ENCODE results near the gene ABCF3. TPM values are rescaled to one million over a fixed set of nuclear protein-coding genes. Genes with fewer than 3 reads are reported as not detected.

ABCF3 gene
- total and polyA plus RNA-seq, 2 of the 13 experiments (the other 11 are each of a cell fraction or from before 2014, with no cell fraction given) = 38.8 to 46.5 TPM

DNA sequence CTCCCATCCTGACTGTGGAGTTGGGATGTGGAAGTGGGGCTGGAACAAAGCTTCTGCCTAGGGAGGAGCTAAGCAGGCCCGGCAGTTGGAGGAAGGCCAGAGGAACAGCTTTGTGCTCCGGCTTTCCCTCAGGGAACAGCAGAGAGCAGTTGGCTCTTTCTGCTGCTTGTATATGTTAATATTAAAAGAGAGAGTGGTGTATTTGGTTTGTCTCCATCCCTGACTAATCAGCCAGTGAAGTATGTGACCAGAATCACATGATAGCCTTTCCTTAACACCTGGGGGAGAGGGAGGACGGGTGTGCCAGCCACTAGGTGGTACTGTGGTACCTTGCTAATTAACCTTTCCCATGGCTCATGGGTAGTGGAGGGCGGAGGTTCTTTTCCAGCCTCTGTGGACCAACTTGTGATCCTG, 40.9 kb upstream of the ABCF3 start:
- no peaks in the 10 kb centered on the region for H3K9me3 ChIP-seq (ENCODE audit: low read length)
- peaks cover 7% of the 10 kb centered on the region for H3K4me1 ChIP-seq (ENCODE audit: insufficient read depth, low read length)
- H2AFZ ChIP-seq (ENCODE audit: low read length) = no peak overlapping the region
- H3K4me2 ChIP-seq (ENCODE audit: low read depth, low read length) = no peak overlapping the region
- H4K20me1 ChIP-seq (ENCODE audit: insufficient read depth, low read length) = no peaks in the 10 kb centered on the region
- whole genome bisulfite sequencing (ENCODE audit: low lambda C conversion rate) = 83% methylated on average over 4 of the region's 4 CpGs
- H3K9ac ChIP-seq (ENCODE audit: insufficient read depth, low read depth, low read length) = no peak overlapping the region
- intact Hi-C loops (cut with micrococcal nuclease; ENCODE audit: unreplicated experiment) (loop anchor here (1.0 to 5.0 kb wide), 2 partner anchors 42 to 97 kb away; partner anchors contain the start of gene ABCF3), in situ Hi-C loops (cut with HindIII; ENCODE audit: extremely low pct_ligation_motif_present, low pct_unique_long_range_greater_than_20kb) (loop anchor here (25.0 kb wide), 1 partner anchor 258 kb away; the partner anchor contains the start of gene PARL)
- H3K27me3 ChIP-seq (ENCODE audit: control insufficient read depth in 1 of 2, insufficient read depth in 2 of 2, low read length in 2 of 2) = no peaks in the 10 kb centered on the region
- no peak overlapping the region for H3K27ac ChIP-seq (ENCODE audit: extremely low read length, insufficient read depth, low read length)
- no TSS peak for BruUV-seq (replicated peaks)
- FAIRE-seq = peak; percentile 72
- peak; percentile 49 for DNase-seq (ENCODE audit: low spot score)
- ChIA-PET CTCF (ENCODE audit: low intra/inter-chr PET ratio, low total read pairs) (interaction anchor here (1.1 kb wide), 1 partner anchor 144 kb away, joined by 3 read pairs; no protein-coding TSS in a partner anchor), POLR2A (interaction anchor here (0.8 to 1.2 kb wide), 5 partner anchors 10 to 97 kb away, joined by 3 to 7 read pairs (median 4); partner anchors contain the start of genes ABCF3, DVL3 and EIF2B5)
- no peaks in the 10 kb centered on the region for H3K79me2 ChIP-seq (ENCODE audit: insufficient read depth, low read length)
- no peak overlapping the region for H3K4me3 ChIP-seq (replicated peaks in 1 of 3; ENCODE audit: insufficient read depth in 1 of 3, low read depth in 2 of 3, low read length in 3 of 3)
- H3K36me3 ChIP-seq (replicated peaks in 1 of 2; ENCODE audit: control insufficient read depth in 1 of 2, insufficient read depth in 2 of 2, low read length in 2 of 2) = peaks cover 26 to 59% of the 10 kb centered on the region in 2 experiments
- peak; percentile 80 for ATAC-seq
- TF ChIP-seq BRD4 (CRISPR knock-in tag; IDR thresholded peaks at IDR 0.05) = no peak
- no peak for TF ChIP-seq BCL6 (CRISPR knock-in tag; IDR thresholded peaks at IDR 0.05)
- TF ChIP-seq, protein P1, sequence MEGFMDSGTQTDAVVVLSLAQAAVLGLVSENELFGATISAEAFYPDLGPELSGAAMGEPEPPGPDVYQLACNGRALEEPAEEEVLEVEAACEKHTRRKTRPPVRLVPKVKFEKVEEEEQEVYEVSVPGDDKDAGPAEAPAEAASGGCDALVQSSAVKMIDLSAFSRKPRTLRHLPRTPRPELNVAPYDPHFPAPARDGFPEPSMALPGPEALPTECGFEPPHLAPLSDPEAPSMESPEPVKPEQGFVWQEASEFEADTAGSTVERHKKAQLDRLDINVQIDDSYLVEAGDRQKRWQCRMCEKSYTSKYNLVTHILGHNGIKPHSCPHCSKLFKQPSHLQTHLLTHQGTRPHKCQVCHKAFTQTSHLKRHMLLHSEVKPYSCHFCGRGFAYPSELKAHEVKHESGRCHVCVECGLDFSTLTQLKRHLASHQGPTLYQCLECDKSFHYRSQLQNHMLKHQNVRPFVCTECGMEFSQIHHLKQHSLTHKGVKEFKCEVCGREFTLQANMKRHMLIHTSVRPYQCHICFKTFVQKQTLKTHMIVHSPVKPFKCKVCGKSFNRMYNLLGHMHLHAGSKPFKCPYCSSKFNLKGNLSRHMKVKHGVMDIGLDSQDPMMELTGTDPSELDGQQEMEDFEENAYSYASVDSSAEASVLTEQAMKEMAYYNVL (CRISPR knock-in tag; IDR thresholded peaks at IDR 0.05; ENCODE audit: borderline replicate concordance) = no peak
- TF ChIP-seq, protein P2, sequence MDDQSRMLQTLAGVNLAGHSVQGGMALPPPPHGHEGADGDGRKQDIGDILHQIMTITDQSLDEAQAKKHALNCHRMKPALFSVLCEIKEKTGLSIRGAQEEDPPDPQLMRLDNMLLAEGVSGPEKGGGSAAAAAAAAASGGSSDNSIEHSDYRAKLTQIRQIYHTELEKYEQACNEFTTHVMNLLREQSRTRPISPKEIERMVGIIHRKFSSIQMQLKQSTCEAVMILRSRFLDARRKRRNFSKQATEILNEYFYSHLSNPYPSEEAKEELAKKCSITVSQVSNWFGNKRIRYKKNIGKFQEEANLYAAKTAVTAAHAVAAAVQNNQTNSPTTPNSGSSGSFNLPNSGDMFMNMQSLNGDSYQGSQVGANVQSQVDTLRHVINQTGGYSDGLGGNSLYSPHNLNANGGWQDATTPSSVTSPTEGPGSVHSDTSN (CRISPR knock-in tag; IDR thresholded peaks at IDR 0.05; ENCODE audit: borderline replicate concordance) = no peak
- TF ChIP-seq, protein P3, sequence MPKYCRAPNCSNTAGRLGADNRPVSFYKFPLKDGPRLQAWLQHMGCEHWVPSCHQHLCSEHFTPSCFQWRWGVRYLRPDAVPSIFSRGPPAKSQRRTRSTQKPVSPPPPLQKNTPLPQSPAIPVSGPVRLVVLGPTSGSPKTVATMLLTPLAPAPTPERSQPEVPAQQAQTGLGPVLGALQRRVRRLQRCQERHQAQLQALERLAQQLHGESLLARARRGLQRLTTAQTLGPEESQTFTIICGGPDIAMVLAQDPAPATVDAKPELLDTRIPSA (CRISPR knock-in tag; IDR thresholded peaks at IDR 0.05; ENCODE audit: borderline replicate concordance) = no peak
- peak; percentile 73 for TF ChIP-seq SMC3 (IDR thresholded peaks at IDR 0.05; ENCODE audit: low read length)
- TF ChIP-seq ZMAT3 (CRISPR knock-in tag; conservative IDR thresholded peaks at IDR 0.05) = no peak
- TF ChIP-seq STAG1 (CRISPR knock-in tag; IDR thresholded peaks at IDR 0.05) = peak; percentile 72
- TF ChIP-seq ZNF546 (CRISPR knock-in tag; conservative IDR thresholded peaks at IDR 0.05) = no peak
- TF ChIP-seq, protein P4, sequence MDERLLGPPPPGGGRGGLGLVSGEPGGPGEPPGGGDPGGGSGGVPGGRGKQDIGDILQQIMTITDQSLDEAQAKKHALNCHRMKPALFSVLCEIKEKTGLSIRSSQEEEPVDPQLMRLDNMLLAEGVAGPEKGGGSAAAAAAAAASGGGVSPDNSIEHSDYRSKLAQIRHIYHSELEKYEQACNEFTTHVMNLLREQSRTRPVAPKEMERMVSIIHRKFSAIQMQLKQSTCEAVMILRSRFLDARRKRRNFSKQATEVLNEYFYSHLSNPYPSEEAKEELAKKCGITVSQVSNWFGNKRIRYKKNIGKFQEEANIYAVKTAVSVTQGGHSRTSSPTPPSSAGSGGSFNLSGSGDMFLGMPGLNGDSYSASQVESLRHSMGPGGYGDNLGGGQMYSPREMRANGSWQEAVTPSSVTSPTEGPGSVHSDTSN (CRISPR knock-in tag; IDR thresholded peaks at IDR 0.05) = no peak
- no peak for TF ChIP-seq ZC3H4 (CRISPR knock-in tag; IDR thresholded peaks at IDR 0.05; ENCODE audit: borderline replicate concordance)
- no peak for TF ChIP-seq ELF1 (CRISPR knock-in tag; IDR thresholded peaks at IDR 0.05)
- TF ChIP-seq, protein P5, sequence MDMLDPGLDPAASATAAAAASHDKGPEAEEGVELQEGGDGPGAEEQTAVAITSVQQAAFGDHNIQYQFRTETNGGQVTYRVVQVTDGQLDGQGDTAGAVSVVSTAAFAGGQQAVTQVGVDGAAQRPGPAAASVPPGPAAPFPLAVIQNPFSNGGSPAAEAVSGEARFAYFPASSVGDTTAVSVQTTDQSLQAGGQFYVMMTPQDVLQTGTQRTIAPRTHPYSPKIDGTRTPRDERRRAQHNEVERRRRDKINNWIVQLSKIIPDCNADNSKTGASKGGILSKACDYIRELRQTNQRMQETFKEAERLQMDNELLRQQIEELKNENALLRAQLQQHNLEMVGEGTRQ (IDR thresholded peaks at IDR 0.05; ENCODE audit: low read depth, low read length) = no peak
- TF ChIP-seq, protein P5 (CRISPR knock-in tag; IDR thresholded peaks at IDR 0.05; ENCODE audit: borderline replicate concordance) = no peak
- TF ChIP-seq WIZ (CRISPR knock-in tag; IDR thresholded peaks at IDR 0.05) = no peak
- TF ChIP-seq ZNF589 (CRISPR knock-in tag; conservative IDR thresholded peaks at IDR 0.05) = no peak
- no peak for TF ChIP-seq ZBTB42 (CRISPR knock-in tag; IDR thresholded peaks at IDR 0.05)
- peak; percentile 58 for TF ChIP-seq ZNF143 (CRISPR knock-in tag; IDR thresholded peaks at IDR 0.05)

Measured in HepG2 (cell line).